GM19025 (cell line): Measurements from ENCODE around the gene KIF27.
A peak's percentile ranks its signal among the peaks of the same experiment; 100 is the strongest.
"Not testable (repeated sequence)": the region's sequence is repeated elsewhere in the genome, so short reads cannot be mapped to it uniquely, and the experiment has no call there.

Experiments used
- ATAC-seq: cut with Tn5 transposase; IDR thresholded peaks from one replicate; pipeline ENCODE4 v1.9.1; 2021; ENCODE audit warnings: mild to moderate bottlenecking, low read depth, moderate library complexity; ENCODE audit not compliant: unreplicated experiment

Gene KIF27

DNA sequence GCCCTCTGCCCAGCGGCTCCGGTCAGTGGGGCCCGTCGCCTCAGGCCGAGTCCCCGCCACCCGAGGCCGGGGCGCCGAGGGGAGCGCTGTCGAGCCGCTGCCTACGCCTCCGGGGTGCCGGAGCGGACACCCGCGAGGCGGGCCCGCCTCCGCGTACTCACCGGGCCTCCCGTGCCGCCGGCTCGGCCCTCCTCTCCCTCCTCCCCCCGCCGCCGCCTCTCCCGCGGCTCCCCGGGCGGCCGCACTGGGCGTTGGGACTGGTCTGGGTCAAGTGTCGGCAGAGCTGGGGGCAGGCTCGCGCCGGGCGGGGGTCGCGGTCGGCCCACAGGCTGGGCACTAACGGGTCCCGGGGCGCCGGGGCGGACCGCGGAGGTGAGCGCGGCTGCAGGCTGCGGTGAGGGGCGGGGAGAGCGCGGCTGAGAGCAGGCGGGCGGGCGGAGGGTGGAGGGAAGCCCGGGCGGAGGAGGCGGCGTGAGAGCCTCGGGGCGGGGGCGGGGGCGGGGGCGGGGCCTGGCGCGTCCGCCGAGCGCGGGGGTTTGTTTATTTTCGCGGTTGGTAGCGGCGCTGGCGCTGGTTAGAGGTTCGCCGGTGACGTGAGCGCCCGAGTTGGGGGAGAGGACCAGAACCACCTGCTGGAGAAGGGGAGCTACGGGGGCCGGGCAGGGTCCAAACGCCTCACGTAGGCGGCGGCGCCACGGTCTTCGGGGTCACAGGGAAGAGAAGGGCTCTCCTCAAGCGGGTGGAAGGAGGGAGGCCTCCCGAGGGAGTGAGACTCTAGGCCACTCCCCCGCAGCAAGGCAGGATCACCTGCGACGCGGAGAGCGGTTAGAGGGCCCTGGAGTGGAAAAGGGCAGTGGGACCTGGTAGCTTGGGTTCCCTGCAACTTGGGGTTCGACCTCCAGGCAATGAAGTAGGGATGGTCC lies 103.6 kb downstream of the KIF27 start, which contains the start of gene GKAP1:
Gene GKAP1, minus strand, starts transcription at position 414 of the 923 bp plus-strand sequence. CDS start 11,252 bp downstream, outside the sequence.
- peak; percentile 80 for ATAC-seq

DNA sequence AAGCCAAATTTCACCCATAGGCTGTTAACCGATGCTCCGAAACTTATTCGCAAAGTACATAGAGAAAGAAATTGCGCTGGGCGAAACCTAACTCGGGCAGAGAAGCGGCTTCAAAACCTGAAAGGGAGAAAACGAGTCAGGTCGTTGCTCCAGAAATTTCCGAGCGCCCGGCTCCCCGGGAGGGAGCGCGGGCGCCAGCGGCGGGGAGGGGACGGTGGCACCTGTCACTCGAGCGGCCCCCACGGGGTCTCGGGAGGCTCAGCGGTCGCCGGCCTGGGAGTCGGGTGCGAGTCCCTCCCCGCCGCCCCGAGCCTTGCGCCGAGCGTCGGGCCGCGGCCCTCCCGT lies 104.2 kb downstream of the KIF27 start:
- ATAC-seq, result not testable (repeated sequence)

DNA sequence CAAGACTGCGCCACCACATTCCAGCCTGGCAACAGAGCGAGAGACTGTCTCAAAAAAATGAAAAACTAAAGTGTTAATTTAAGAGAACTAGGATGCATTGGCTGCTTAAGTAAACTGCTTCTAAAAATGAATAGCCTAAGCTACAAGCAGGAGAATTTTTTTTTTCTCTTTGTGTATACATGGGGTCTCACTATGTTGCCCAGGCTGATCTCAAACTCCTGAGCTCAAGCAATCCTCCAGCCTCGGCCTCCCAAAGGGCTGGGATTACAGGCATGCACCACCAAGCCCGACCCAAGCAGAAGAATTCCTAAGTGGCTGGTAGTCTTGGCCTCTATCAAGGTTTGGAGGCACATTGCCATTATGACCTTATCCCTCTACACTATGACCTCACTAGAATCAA lies 106.1 kb downstream of the KIF27 start:
- not testable (repeated sequence) for ATAC-seq

DNA sequence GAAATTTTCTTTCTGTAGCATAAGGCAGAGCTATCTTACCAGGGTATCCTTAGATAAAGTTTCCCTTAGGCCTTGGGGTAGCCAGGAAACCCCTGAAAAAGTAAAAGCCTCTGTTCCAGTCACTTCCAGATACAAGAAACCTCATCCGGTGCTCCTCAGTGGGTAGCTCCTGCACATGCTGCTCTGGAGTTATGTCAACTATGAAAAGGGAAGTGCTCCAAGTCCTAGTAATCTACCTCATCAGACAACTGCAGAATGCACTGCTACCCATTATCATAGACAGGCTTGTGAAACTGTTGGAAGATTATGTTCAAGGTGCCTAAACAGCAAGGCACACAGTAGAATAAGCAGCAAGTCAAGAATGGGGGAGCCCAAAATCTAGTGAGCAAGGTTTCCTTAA lies 112.0 kb downstream of the KIF27 start:
- ATAC-seq, result not testable (repeated sequence)

DNA sequence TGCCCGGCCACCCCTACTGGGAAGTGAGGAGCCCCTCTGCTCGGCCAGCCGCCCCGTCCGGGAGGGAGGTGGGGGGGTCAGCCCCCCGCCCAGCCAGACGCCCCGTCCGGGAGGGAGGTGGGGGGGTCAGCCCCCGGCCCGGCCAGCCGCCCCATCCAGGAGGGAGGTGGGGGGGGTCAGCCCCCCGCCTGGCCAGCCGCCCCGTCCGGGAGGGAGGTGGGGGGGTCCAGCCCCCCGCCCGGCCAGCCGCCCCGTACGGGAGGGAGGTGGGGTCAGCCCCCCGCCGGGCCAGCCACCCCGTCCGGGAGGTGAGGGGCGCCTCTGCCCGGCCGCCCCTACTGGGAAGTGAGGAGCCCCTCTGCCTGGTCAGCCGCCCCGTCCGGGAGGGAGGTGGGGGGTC lies 116.8 kb downstream of the KIF27 start:
- not testable (repeated sequence) for ATAC-seq

DNA sequence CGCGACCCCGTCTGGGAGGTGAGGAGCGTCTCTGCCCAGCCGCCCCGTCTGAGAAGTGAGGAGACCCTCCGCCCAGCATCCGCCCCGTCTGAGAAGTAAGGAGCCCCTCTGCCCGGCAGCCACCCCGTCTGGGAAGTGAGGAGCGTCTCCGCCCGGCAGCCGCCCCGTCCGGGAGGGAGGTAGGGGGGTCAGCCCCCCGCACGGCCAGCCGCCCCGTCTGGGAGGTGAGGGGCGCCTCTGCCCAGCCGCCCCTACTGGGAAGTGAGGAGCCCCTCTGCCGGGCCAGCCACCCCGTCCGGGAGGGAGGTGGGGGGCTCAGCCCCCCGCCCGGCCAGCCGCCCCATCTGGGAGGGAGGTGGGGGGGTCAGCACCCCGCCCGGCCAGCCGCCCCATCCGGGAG lies 117.3 kb downstream of the KIF27 start:
- ATAC-seq, result not testable (repeated sequence)

DNA sequence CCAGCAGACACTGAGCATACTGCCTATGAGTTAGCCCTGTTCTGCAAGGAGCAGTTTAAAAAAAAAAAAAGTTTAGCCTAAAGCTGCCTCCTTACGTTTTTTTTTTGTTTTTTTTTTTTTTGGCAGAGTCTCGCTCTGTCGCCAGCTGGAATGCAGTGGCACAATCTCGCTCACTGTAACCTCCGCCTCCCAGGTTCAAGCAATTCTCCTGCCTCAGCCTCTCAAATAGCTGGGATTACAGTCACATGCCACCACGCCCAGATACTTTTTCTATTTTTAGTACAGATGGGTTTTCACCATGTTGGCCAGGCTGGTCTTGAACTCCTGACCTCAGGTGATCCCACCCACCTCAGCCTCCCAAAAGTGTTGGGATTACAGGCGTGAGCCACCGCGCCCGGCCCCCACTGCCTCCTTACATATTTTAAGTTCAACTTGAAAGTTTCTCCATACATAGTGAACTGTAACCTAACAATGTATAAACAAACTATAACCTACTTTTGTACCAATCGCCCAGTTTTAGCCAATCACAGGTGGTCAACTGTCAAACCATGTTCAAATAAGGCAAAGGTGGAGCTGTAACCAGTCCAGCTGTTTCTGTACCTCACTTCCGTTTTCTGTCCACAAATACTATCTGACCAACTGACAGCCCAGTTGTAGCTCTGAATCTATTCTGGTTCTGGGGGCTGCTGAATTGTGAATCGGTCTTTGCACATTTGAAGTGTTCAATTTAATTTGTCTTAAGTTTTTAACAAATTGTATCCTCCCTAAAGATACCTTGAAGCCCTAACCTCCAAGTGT lies 120.8 kb downstream of the KIF27 start:
- no peak for ATAC-seq

DNA sequence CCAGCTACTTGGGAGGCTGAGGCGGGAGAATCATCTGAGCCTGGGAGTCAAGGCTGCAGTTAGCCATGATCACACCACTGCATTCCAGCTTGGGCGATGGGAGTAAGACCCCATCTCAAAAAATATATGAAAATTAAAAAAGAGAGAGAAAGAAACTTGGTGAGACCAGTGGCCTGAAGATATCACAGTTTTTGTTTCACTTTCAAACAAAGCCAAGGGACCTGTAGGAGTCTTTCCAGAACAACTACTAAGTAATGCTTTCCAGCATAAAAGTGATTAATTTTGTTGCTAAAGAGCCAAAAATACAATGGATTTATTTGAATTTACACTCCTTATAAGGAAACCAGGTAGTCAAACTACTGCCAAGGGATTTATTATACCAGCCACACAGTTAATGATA lies 127.2 kb downstream of the KIF27 start:
- no peak for ATAC-seq

DNA sequence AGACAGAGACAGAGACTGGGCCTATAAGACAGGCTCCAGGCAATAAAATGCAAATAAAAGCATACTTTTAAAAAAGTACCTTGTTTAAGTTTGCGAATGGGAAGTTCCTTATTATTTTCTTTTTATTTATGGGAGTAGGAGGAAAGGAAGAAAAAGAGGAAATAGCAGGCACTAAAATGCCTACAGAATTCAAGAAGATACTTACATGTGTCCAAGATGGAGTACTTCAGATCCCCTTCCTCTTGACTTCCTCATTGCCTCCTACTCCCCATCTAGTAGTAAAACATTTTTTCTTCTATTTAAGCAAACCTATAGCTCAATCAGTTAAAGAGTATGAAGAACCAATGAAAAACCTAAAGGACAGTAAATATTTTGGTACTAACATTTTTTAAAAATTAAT lies 128.5 kb downstream of the KIF27 start:
- ATAC-seq, result no peak
